K562 (cell line): ENCODE measurements around the gene KANK4. TPM values are rescaled to one million over a fixed set of nuclear protein-coding genes. Genes with fewer than 3 reads are reported as not detected.

ENCODE experiments used
- ATAC-seq: fragments of 200-7000 bp; cut with Tn5 transposase; 3 replicates; pipeline ENCODE4 v1.9.1; 2020; ENCODE audit warnings: moderate library complexity
- BruUV-seq: library from RNA; stranded (reverse); fragments of 400-500 nt; replicated peaks from 2 replicates; lab custom pipeline; 2021; lab: Mats Ljungman, UMichigan
- CTCF ChIA-PET: fragments of 300-600 bp; formaldehyde crosslinking; extraction: SDS; loops from one replicate; lab custom pipeline; 2021; ENCODE audit warnings: low intra/inter-chr PET ratio; lab: Yijun Ruan, JAX
- POLR2A ChIA-PET: fragments of 300-600, 350-650 bp; sonication (Branson Sonifier 250); formaldehyde crosslinking; extraction: SDS; loops from one replicate; lab custom pipeline; 2021; ENCODE audit warnings: antibody characterized with exemption, inconsistent platforms; lab: Yijun Ruan, JAX
- DNase-seq, 4 experiments: peaks; one replicate each; pipeline versions ENCODE4 v3.0.0 to v3.0.0-alpha.2; 2011 to 2018; ENCODE audit warnings: low spot score in 3 of 4, mixed read lengths in 3 of 4; ENCODE audit errors: extremely low read depth in 1 of 4
- FAIRE-seq: peaks from 2 replicates; lab custom pipeline; 2011; peaks lifted over from hg19 to GRCh38; lab: Jason Lieb, UNC
- H2AFZ ChIP-seq: 2 replicates; pipeline ENCODE4 v1.6.0; 2011; ENCODE audit warnings: low read depth, low read length, control low read depth, inconsistent platforms
- H3K27ac ChIP-seq: fragments of 200-600 bp; 3 replicates; pipeline ENCODE4 v1.8.0; 2011; ENCODE audit warnings: low read depth, mild to moderate bottlenecking, control low read depth, inconsistent platforms, low read length, moderate library complexity, mixed read lengths; ENCODE audit errors: extremely low read depth
- H3K27me3 ChIP-seq, 2 experiments: fragments of 300-600 bp in 1 of 2; 2 replicates in 1 of 2; 3 replicates in 1 of 2; pipeline versions ENCODE4 v1.6.0 to v1.8.0; 2011; ENCODE audit warnings: inconsistent platforms in 2 of 2, low read length in 2 of 2, mild to moderate bottlenecking in 1 of 2, mixed read lengths in 1 of 2, moderate library complexity in 1 of 2; ENCODE audit not compliant: control insufficient read depth in 2 of 2, insufficient read depth in 2 of 2
- H3K36me3 ChIP-seq: fragments of 300-600 bp; 3 replicates; pipeline ENCODE4 v1.8.0; 2011; ENCODE audit warnings: mild to moderate bottlenecking, low read length, inconsistent platforms; ENCODE audit not compliant: control insufficient read depth, insufficient read depth
- H3K4me1 ChIP-seq, 2 experiments: fragments of 200-600 bp in 1 of 2; replicated peaks in 1 of 2; 2 replicates in 1 of 2; 3 replicates in 1 of 2; pipeline versions ENCODE4 v1.5.1 to v1.8.0; 2011; ENCODE audit warnings: inconsistent platforms in 2 of 2, low read length in 2 of 2, mild to moderate bottlenecking in 1 of 2, mixed read lengths in 1 of 2, moderate library complexity in 1 of 2; ENCODE audit not compliant: control insufficient read depth in 2 of 2, insufficient read depth in 2 of 2
- H3K4me2 ChIP-seq: 2 replicates; pipeline ENCODE4 v1.6.1; 2011; ENCODE audit warnings: low read length, control low read depth, inconsistent platforms, mixed read lengths; ENCODE audit not compliant: insufficient read depth
- H3K4me3 ChIP-seq: fragments of 200-600 bp; sonication (generic), shearing (Covaris generic); 2 replicates; pipeline ENCODE4 v1.5.1; 2016; ENCODE audit warnings: control low read depth, inconsistent platforms
- H3K79me2 ChIP-seq: fragments of 200-600 bp; 3 replicates; pipeline ENCODE4 v1.8.0; 2011; ENCODE audit warnings: low read length, inconsistent platforms; ENCODE audit not compliant: control insufficient read depth, insufficient read depth
- H3K9ac ChIP-seq, 2 experiments: 2 replicates each; pipeline versions ENCODE4 v1.6.0 to v1.6.1; 2011; ENCODE audit warnings: low read depth in 2 of 2, low read length in 2 of 2, control low read depth in 1 of 2, inconsistent platforms in 1 of 2, mild to moderate bottlenecking in 1 of 2, mixed read lengths in 1 of 2; ENCODE audit not compliant: insufficient read depth in 1 of 2
- H3K9me1 ChIP-seq: one replicate; pipeline ENCODE4 v1.6.0; 2011; ENCODE audit warnings: inconsistent platforms, mild to moderate bottlenecking, low read length, moderate library complexity; ENCODE audit not compliant: control insufficient read depth, insufficient read depth
- H3K9me3 ChIP-seq: replicated peaks from 2 replicates; pipeline ENCODE4 v1.5.1; 2011; ENCODE audit warnings: low read depth, low read length, inconsistent platforms; ENCODE audit not compliant: control insufficient read depth, insufficient read depth
- H4K20me1 ChIP-seq: replicated peaks from 2 replicates; pipeline ENCODE4 v1.6.1; 2011; ENCODE audit warnings: low read length, inconsistent platforms, mixed read lengths; ENCODE audit not compliant: control insufficient read depth, insufficient read depth
- FOXK1 ChIP-seq: sonication (generic); formaldehyde crosslinking; IDR thresholded peaks from 2 replicates; pipeline ENCODE4 v1.8.0; 2022; ENCODE audit warnings: missing genetic modification reagents, mild to moderate bottlenecking, borderline replicate concordance
- HDGF ChIP-seq: fragments of 450-650 bp; IDR thresholded peaks from 2 replicates; pipeline ENCODE4 v1.6.1; 2016
- HEY1 ChIP-seq: fragments of 250-450 bp; sonication (Bioruptor Pico); IDR thresholded peaks from 2 replicates; pipeline ENCODE4 v1.5.0; 2020; ENCODE audit warnings: mild to moderate bottlenecking, moderate library complexity, borderline replicate concordance
- MAFF ChIP-seq: IDR thresholded peaks from 2 replicates; pipeline ENCODE4 v1.6.1; 2012; ENCODE audit warnings: low read length, improper control_type of control experiment
- MECOM ChIP-seq: fragments of 250-450 bp; sonication (Bioruptor Pico); IDR thresholded peaks from 2 replicates; pipeline ENCODE4 v1.8.0; 2022; ENCODE audit warnings: inconsistent platforms
- MTA2 ChIP-seq: fragments of 450-650 bp; IDR thresholded peaks from 2 replicates; pipeline ENCODE4 v1.6.1; 2016; ENCODE audit warnings: low read depth
- POLR3G ChIP-seq: IDR thresholded peaks from 2 replicates; pipeline ENCODE4 v1.6.1; 2011; ENCODE audit not compliant: insufficient read length, insufficient replicate concordance; ENCODE audit errors: extremely low read depth
- TEAD4 ChIP-seq, 2 experiments: sonication (generic) in 1 of 2; formaldehyde crosslinking in 1 of 2; IDR thresholded peaks; 2 replicates each; pipeline versions ENCODE4 v1.6.1 to v1.8.0; 2012 to 2022; ENCODE audit warnings: borderline replicate concordance in 1 of 2, inconsistent platforms in 1 of 2, low read length in 1 of 2, mild to moderate bottlenecking in 1 of 2, missing genetic modification reagents in 1 of 2
- THRAP3 ChIP-seq: fragments of 450-650 bp; IDR thresholded peaks from 2 replicates; pipeline ENCODE4 v1.6.1; 2016; ENCODE audit warnings: mild to moderate bottlenecking, inconsistent platforms, borderline replicate concordance
- ZNF184 ChIP-seq: sonication (generic); formaldehyde crosslinking; IDR thresholded peaks from 2 replicates; pipeline ENCODE4 v1.5.0; 2020; ENCODE audit warnings: missing genetic modification reagents
- ZNF384 ChIP-seq: IDR thresholded peaks from 2 replicates; pipeline ENCODE4 v1.6.1; 2012; ENCODE audit warnings: low read depth, low read length, improper control_type of control experiment
- ZNF589 ChIP-seq: fragments of 200-800 bp; sonication (Bioruptor generic); IDR thresholded peaks from 2 replicates; pipeline ENCODE4 v1.6.1; 2016; ENCODE audit warnings: low read depth, missing genetic modification characterization, missing compliant biosample characterization
- ZNF696 ChIP-seq: fragments of 250-450 bp; sonication (Bioruptor Pico); conservative IDR thresholded peaks from 2 replicates; pipeline ENCODE4 v1.4.0; 2020; ENCODE audit warnings: mild to moderate bottlenecking, moderate library complexity
- ZNF79 ChIP-seq: fragments of 250-450 bp; sonication (Bioruptor Pico); IDR thresholded peaks from 2 replicates; pipeline ENCODE4 v1.4.0; 2020; ENCODE audit warnings: low read depth, mild to moderate bottlenecking, moderate library complexity
- WGBS: fragments of 100-300 bp; shearing (Covaris generic); methylation state at CpG from one replicate; pipeline ENCODE4 v1.1.6; 2016; ENCODE audit warnings: low coverage, mixed read lengths; ENCODE audit not compliant: insufficient coverage; ENCODE audit errors: missing lambda C conversion rate; 5-methylcytosine and 5-hydroxymethylcytosine counted together
- in situ Hi-C: fragments of 300-500 bp; cut with MboI; formaldehyde crosslinking; loops from 4 replicates; pipeline ENCODE4 v1.15.0; 2018; ENCODE audit warnings: inconsistent platforms, mixed read lengths
- intact Hi-C: fragments of 100-400 bp; cut with micrococcal nuclease; formaldehyde crosslinking; loops from 2 replicates; pipeline ENCODE4 v1.14.2; 2022
- polyA plus RNA-seq, 8 experiments: library from polyadenylated mRNA; depleted of rRNA in 4 of 8; stranded (reverse) in 5 of 8; unstranded in 3 of 8; fragments of >200 nt; fragmentation: Nextera tagmentation in 2 of 8; fragmentation: Illumina TruSeq in 1 of 8; extraction: Ambion mirVana in 2 of 8; extraction: Trizol in 1 of 8; gene quantifications; 2 replicates each; pipeline versions ENCODE4 v1.2.1 to v1.2.3, GENCODE V29; 2011 to 2014; ENCODE audit warnings: inconsistent platforms in 1 of 8, missing spikeins in 1 of 8
- total RNA-seq, 7 experiments: library from RNA; depleted of rRNA in 6 of 7; stranded (reverse); fragments of >200 nt in 6 of 7; fragmentation: Illumina TruSeq in 2 of 7; extraction: Trizol in 2 of 7; gene quantifications; 2 replicates each; pipeline versions ENCODE4 v1.2.1 to v1.2.3, GENCODE V29; 2011 to 2021; ENCODE audit warnings: low replicate concordance in 1 of 7
- TF ChIP-seq, protein P1 (sequence below): fragments of 150-350 bp; conservative IDR thresholded peaks from 2 replicates; pipeline ENCODE4 v1.6.1; 2014; ENCODE audit warnings: low read length
- TF ChIP-seq, protein P2 (sequence below): sonication (generic); formaldehyde crosslinking; IDR thresholded peaks from 2 replicates; pipeline ENCODE4 v1.8.0; 2023; ENCODE audit warnings: mild to moderate bottlenecking, missing genetic modification reagents

The KANK4 gene
- total and polyA plus RNA-seq, 9 of the 15 experiments (the other 6 are each of a cell fraction or from before 2014, with no cell fraction given): not detected

DNA sequence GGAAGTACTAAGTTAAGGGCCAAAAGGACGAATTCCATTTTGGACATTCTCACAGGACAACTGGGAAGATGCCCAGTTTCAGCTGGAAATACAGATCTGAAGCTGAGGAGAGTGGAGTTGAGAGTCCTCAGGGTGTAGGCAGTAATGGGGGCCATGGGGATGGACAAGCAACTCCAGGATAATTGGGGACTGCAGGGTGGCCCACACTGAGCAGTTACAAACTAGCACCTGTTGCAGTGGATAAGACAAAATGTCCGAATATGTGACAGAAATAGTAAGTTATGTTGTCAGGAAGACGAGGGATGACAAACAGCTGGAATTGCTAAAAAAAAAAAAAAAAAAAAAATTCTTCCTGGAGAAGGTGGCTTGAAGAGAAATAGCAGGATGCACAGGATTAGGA lies 34.6 kb upstream of the KANK4 start (continued):
- no peak for TF ChIP-seq ZNF184 (CRISPR knock-in tag)
- no peak for TF ChIP-seq FOXK1 (CRISPR knock-in tag)
- no peak for TF ChIP-seq ZNF384

DNA sequence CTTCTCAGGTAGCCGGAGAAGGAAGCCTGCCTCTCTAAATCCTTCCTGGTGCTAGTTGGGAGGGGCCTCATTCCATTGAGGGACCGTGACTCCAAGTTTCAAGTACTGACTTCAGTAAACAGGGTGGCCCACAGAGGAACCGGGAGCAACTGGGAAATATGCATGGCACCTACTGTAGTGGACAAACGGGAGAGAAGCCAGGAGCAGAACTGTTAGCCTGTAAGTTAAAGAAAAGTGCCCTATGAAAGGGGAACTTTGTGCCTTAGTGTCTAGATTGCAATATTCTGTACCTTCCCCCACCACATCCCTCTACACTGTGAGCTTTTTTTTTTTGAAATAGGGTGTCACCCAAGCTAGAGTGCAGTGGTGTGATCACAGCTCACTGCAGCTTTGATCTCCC lies 33.2 kb upstream of the KANK4 start:
- H3K27me3 ChIP-seq: peaks cover 7 to 21% of the 10 kb centered on the region in 2 experiments; a peak in 4 of 5 replicates
- ChIA-PET CTCF (no interaction called here), POLR2A (no interaction called here)
- WGBS: 0% methylated on average over 4 of the region's 4 CpGs
- no peaks in the 10 kb centered on the region for H3K79me2 ChIP-seq
- in situ Hi-C loops: no loop called here
- no peak overlapping the region for H3K4me3 ChIP-seq
- FAIRE-seq: no peak
- no TSS peak for BruUV-seq
- no peak for ATAC-seq
- no peak for DNase-seq
- H3K36me3 ChIP-seq: no peaks in the 10 kb centered on the region
- H3K4me2 ChIP-seq: no peak overlapping the region
- intact Hi-C loops: no loop called here
- no peak overlapping the region for H2AFZ ChIP-seq
- no peak overlapping the region for H3K27ac ChIP-seq
- no peaks in the 10 kb centered on the region for H3K4me1 ChIP-seq
- H3K9me3 ChIP-seq: no peaks in the 10 kb centered on the region
- H3K9me1 ChIP-seq: peaks cover 2% of the 10 kb centered on the region
- H3K9ac ChIP-seq: no peak overlapping the region
- no peaks in the 10 kb centered on the region for H4K20me1 ChIP-seq
- TF ChIP-seq MAFF (no peak), ZNF79 (CRISPR knock-in tag) (no peak), HEY1 (CRISPR knock-in tag) (no peak), TEAD4 (IDR thresholded peaks at IDR 0.05; ENCODE audit: low read length) (no peak), TEAD4 (CRISPR knock-in tag; IDR thresholded peaks at IDR 0.05; ENCODE audit: borderline replicate concordance) (no peak), ZNF589 (CRISPR knock-in tag) (no peak), POLR3G (no peak), ZNF696 (CRISPR knock-in tag) (no peak), MECOM (no peak), MTA2 (no peak), HDGF (no peak), THRAP3 (no peak)
- TF ChIP-seq, protein P1, sequence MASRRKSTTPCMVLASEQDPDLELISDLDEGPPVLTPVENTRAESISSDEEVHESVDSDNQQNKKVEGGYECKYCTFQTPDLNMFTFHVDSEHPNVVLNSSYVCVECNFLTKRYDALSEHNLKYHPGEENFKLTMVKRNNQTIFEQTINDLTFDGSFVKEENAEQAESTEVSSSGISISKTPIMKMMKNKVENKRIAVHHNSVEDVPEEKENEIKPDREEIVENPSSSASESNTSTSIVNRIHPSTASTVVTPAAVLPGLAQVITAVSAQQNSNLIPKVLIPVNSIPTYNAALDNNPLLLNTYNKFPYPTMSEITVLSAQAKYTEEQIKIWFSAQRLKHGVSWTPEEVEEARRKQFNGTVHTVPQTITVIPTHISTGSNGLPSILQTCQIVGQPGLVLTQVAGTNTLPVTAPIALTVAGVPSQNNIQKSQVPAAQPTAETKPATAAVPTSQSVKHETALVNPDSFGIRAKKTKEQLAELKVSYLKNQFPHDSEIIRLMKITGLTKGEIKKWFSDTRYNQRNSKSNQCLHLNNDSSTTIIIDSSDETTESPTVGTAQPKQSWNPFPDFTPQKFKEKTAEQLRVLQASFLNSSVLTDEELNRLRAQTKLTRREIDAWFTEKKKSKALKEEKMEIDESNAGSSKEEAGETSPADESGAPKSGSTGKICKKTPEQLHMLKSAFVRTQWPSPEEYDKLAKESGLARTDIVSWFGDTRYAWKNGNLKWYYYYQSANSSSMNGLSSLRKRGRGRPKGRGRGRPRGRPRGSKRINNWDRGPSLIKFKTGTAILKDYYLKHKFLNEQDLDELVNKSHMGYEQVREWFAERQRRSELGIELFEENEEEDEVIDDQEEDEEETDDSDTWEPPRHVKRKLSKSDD: no peak
- TF ChIP-seq, protein P2, sequence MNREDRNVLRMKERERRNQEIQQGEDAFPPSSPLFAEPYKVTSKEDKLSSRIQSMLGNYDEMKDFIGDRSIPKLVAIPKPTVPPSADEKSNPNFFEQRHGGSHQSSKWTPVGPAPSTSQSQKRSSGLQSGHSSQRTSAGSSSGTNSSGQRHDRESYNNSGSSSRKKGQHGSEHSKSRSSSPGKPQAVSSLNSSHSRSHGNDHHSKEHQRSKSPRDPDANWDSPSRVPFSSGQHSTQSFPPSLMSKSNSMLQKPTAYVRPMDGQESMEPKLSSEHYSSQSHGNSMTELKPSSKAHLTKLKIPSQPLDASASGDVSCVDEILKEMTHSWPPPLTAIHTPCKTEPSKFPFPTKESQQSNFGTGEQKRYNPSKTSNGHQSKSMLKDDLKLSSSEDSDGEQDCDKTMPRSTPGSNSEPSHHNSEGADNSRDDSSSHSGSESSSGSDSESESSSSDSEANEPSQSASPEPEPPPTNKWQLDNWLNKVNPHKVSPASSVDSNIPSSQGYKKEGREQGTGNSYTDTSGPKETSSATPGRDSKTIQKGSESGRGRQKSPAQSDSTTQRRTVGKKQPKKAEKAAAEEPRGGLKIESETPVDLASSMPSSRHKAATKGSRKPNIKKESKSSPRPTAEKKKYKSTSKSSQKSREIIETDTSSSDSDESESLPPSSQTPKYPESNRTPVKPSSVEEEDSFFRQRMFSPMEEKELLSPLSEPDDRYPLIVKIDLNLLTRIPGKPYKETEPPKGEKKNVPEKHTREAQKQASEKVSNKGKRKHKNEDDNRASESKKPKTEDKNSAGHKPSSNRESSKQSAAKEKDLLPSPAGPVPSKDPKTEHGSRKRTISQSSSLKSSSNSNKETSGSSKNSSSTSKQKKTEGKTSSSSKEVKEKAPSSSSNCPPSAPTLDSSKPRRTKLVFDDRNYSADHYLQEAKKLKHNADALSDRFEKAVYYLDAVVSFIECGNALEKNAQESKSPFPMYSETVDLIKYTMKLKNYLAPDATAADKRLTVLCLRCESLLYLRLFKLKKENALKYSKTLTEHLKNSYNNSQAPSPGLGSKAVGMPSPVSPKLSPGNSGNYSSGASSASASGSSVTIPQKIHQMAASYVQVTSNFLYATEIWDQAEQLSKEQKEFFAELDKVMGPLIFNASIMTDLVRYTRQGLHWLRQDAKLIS (CRISPR knock-in tag): no peak
